Choroid plexus epithelial cell (primary cell): Measurements from ENCODE around the gene PCBP3.

Source experiments
- DNase-seq: peaks from one replicate; pipeline ENCODE4 v3.0.0-alpha.2; 2010; ENCODE audit warnings: low read depth
- H3K4me3 ChIP-seq: 2 replicates; pipeline ENCODE4 v1.5.1; 2011; ENCODE audit warnings: low read depth, mild to moderate bottlenecking, control low read depth, low read length, moderate library complexity
- CTCF ChIP-seq: conservative IDR thresholded peaks from 2 replicates; pipeline ENCODE4 v1.5.1; 2011; ENCODE audit warnings: low read depth, mild to moderate bottlenecking, control low read depth, inconsistent platforms, low read length, moderate library complexity

The PCBP3 gene

GRCh38 chr21:45932922-45933502 is 289.5 kb downstream of the PCBP3 start:
- no peak for DNase-seq
- no peak for TF ChIP-seq CTCF
- H3K4me3 ChIP-seq = no peak overlapping the region

GRCh38 chr21:45934085-45934484 is 290.6 kb downstream of the PCBP3 start:
- no peak overlapping the region for H3K4me3 ChIP-seq
- no peak for DNase-seq
- TF ChIP-seq CTCF = no peak

- H3K4me3 ChIP-seq = no peak overlapping the region
- TF ChIP-seq CTCF = no peak
- no peak for DNase-seq
These were observed 291.0 kb downstream of the PCBP3 start for GRCh38 chr21:45934554-45934953.

GRCh38 chr21:45935628-45936027 is 292.1 kb downstream of the PCBP3 start:
- TF ChIP-seq CTCF = no peak
- DNase-seq = peak; percentile 71
- H3K4me3 ChIP-seq = no peak overlapping the region

GRCh38 chr21:45937721-45938452 is 294.4 kb downstream of the PCBP3 start:
- no peak for DNase-seq
- no peak for TF ChIP-seq CTCF
- H3K4me3 ChIP-seq = no peak overlapping the region

- H3K4me3 ChIP-seq = no peak overlapping the region
- no peak for DNase-seq
- no peak for TF ChIP-seq CTCF
These were observed 294.9 kb downstream of the PCBP3 start for GRCh38 chr21:45938453-45938755.
